Heart left ventricle (tissue), 16 donors: ENCODE measurements around the gene ADGRB3. TPM values are rescaled to one million over a fixed set of nuclear protein-coding genes. Genes with fewer than 3 reads are reported as not detected.

Experiments
- ATAC-seq, 4 donors: fragments of 200-7000 bp; cut with Tn5 transposase; one replicate each; pipeline ENCODE4 v1.9.1; 2020 to 2022; ENCODE audit warnings: moderate library complexity in 4 of 4, mild to moderate bottlenecking in 3 of 4, moderate number of reproducible peaks in 1 of 4
- DNase-seq, 5 donors: peaks; one replicate each; pipeline ENCODE4 v3.0.0-alpha.2; 2020
- H3K27ac ChIP-seq, 12 donors: fragments of 200-600 bp; sonication (generic) in 4 of 12; one replicate each; pipeline versions ENCODE4 v1.5.0 to v1.8.0; 2016 to 2022; ENCODE audit warnings: mild to moderate bottlenecking in 2 of 12
- H3K27me3 ChIP-seq, 9 donors: fragments of 200-600 bp; sonication (generic) in 2 of 9; one replicate each; pipeline versions ENCODE4 v1.5.1 to v1.8.0; 2016 to 2022; ENCODE audit warnings: mild to moderate bottlenecking in 3 of 9
- H3K36me3 ChIP-seq, 9 donors: fragments of 200-600 bp; sonication (generic) in 2 of 9; one replicate each; pipeline versions ENCODE4 v1.5.0 to v1.8.0; 2018 to 2022; ENCODE audit warnings: mild to moderate bottlenecking in 2 of 9
- H3K4me1 ChIP-seq, 12 donors: fragments of 200-600 bp; sonication (generic) in 4 of 12; one replicate each; pipeline versions ENCODE4 v1.5.0 to v1.8.0; 2016 to 2022; ENCODE audit warnings: mild to moderate bottlenecking in 3 of 12
- H3K4me3 ChIP-seq, 12 donors: fragments of 200-600 bp; sonication (generic) in 4 of 12; one replicate each; pipeline versions ENCODE4 v1.5.0 to v1.8.0; 2017 to 2022; ENCODE audit warnings: mild to moderate bottlenecking in 9 of 12, moderate library complexity in 4 of 12
- H3K9me3 ChIP-seq, 12 donors: fragments of 200-600 bp; sonication (generic) in 4 of 12; one replicate each; pipeline versions ENCODE4 v1.5.0 to v1.8.0; 2016 to 2022; ENCODE audit warnings: mild to moderate bottlenecking in 1 of 12
- POLR2A ChIP-seq, 2 donors: fragments of 450-650 bp; IDR thresholded peaks; one replicate each; pipeline ENCODE4 v1.6.1; 2017; ENCODE audit warnings: antibody characterized with exemption in 2 of 2, mild to moderate bottlenecking in 2 of 2, moderate library complexity in 2 of 2
- WGBS, 4 donors: extraction: QIAGEN DNeasy Blood & Tissue Kit in 2 of 4; methylation state at CpG; one replicate each; pipeline versions ENCODE4 v1.1.5 to v1.1.7; 2013 to 2018; 5-methylcytosine and 5-hydroxymethylcytosine counted together
- intact Hi-C, 10 donors: fragments of 100-400 bp; cut with DNase I; formaldehyde crosslinking; loops; one replicate each; pipeline versions ENCODE4 v1.11.1 to v1.14.2; 2022
- polyA plus RNA-seq, 2 donors: library from polyadenylated mRNA; stranded (reverse); fragments of 200-250 nt; gene quantifications; one replicate each; pipeline ENCODE4 v1.2.3, GENCODE V29; 2013
- total RNA-seq, 9 donors: library from RNA; depleted of rRNA in 2 of 9; stranded (reverse); fragments of >200 nt in 2 of 9; fragmentation: NEBNext Ultra II Directional in 3 of 9; extraction: Animal tissue kit (Norgen Biotek cat#: 25700) in 3 of 9; gene quantifications; one replicate each; pipeline versions ENCODE4 v1.1.0 to v1.2.4, GENCODE V29; 2016 to 2023
- TF ChIP-seq, protein P1 (sequence below), 12 donors: fragments of 200-600 bp; sonication (generic) in 4 of 12; IDR thresholded peaks; one replicate each; pipeline versions ENCODE4 v1.5.0 to v1.8.0; 2018 to 2022; ENCODE audit warnings: antibody characterized with exemption in 12 of 12, mild to moderate bottlenecking in 5 of 12
- donor health status: ischemic (EF 13 %, LVEDD 7.1; RV severe dilation, severe dysfunction).
- donor health status: healthy with polysubstance abuse.
- donor health status: DM: no; HTN: yes; CAD: no.
- donor health status: DM: no; HTN: no; CAD: no.
- donor health status: ischemic (EF 25% LVEDD 6.9; RV normal size, moderate dysfunction).
- donor health status: ischemic (EF 25% LVEDD 5.7; RV mildly dilated, moderate dysfunction).
- donor health status: healthy.
- donor health status: DM: yes; HTN: yes; CAD: no.
- donor health status: ischemic (EF 35%, LVEDD 5.7; RV mildly dilated, moderate dysfunction).
- donor health status: nonischemic (EF 11% LVEDD 7.7; RV severe dilation, severe dysfunction).
- donor health status: DM: yes; HTN: yes; CAD: no.
- donor health status: PGD.
- donor health status: ischemic (EF 29% LVEDD 5.4; RV normal size, mild dysfunction).
- donor health status: nonischemic (EF 23%, LVEDD 6.1; RV moderate dilation, normal function).

The ADGRB3 gene
- total and polyA plus RNA-seq, 11 donors: 0.51 to 2.5 (median 1.1) TPM

DNA sequence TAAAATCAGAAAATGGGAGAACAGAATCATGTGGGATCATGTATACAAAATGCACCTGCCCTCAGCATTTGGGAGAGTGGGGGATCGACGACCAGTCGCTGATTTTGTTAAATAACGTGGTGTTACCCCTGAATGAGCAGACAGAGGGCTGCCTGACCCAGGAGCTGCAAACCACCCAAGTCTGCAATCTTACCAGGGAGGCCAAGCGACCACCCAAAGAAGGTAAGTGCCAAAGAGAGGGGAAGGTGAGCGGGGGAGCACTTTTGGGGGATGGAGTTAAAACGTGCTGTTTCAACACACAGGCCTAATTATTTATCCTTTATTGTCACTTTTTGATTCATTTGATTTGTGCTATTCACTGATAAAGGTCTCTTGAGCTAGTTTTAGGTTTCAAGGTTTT, 4.1 kb downstream of the ADGRB3 start:
- intact Hi-C loops: loop anchor here in 9 of 10 donors (2.0 to 10.0 kb wide), 7 partner anchors 123 to 1476 kb away; no protein-coding TSS in a partner anchor
- Histone ChIP-seq H3K9me3 (no peaks in the 10 kb centered on the region), H3K4me1 (peaks cover 0 to 15% (median 4%) of the 10 kb centered on the region in 12 donors), H3K36me3 (no peaks in the 10 kb centered on the region), H3K4me3 (peak overlapping the region in 1 of 12 donors; percentile 35), H3K27ac (peak overlapping the region in 5 of 12 donors; percentile 42 to 66 (median 60)), H3K27me3 (peaks cover 0 to 20% (median 12%) of the 10 kb centered on the region in 9 donors)
- 57 to 70% (median 64%) methylated on average over 7 of the region's 7 CpGs for WGBS, 4 donors
- DNase-seq (no peak), ATAC-seq (no peak)
- TF ChIP-seq, protein P1, sequence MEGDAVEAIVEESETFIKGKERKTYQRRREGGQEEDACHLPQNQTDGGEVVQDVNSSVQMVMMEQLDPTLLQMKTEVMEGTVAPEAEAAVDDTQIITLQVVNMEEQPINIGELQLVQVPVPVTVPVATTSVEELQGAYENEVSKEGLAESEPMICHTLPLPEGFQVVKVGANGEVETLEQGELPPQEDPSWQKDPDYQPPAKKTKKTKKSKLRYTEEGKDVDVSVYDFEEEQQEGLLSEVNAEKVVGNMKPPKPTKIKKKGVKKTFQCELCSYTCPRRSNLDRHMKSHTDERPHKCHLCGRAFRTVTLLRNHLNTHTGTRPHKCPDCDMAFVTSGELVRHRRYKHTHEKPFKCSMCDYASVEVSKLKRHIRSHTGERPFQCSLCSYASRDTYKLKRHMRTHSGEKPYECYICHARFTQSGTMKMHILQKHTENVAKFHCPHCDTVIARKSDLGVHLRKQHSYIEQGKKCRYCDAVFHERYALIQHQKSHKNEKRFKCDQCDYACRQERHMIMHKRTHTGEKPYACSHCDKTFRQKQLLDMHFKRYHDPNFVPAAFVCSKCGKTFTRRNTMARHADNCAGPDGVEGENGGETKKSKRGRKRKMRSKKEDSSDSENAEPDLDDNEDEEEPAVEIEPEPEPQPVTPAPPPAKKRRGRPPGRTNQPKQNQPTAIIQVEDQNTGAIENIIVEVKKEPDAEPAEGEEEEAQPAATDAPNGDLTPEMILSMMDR (IDR thresholded peaks at IDR 0.05): no peak
- no peak for TF ChIP-seq POLR2A (IDR thresholded peaks at IDR 0.05)

DNA sequence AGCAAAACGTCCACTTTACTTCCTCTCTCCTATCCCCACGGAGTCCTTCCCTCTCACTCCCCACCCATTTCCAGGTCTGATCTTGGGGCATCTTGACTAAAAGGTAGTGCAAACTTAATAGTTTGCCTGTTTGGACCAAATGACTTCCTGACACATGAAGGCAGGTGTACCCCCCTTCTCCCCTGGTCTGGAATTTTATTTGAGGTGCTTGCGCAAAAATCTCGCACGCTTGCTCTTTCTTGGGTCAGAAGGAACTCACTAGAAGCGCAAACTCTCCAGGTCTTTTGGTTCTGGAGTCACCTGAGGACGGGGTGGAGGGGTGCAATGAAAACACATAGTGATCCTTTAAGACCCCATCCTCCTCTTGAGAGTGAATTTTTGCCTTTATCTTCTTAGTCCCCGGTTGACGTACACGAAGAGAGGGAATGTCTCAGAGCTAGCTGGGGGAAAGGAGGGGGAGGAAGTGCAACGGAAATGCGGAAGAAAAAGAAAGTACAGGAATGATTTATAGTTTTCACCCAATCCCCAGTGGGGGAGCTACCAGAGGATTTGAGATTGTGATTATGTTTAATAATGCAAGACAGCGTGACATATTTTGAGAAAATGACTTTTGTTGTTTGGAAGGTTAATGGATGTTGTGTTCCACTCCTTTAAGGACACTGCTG, 4.9 kb downstream of the ADGRB3 start:
- peak overlapping the region in 10 of 12 donors; percentile 26 to 52 (median 42) for H3K4me3 ChIP-seq
- ATAC-seq: peak in 2 of 4 donors; percentile 24 to 44
- no peaks in the 10 kb centered on the region for H3K36me3 ChIP-seq
- H3K9me3 ChIP-seq: no peaks in the 10 kb centered on the region
- 19 to 31% (median 26%) methylated on average over 13 of the region's 13 CpGs for WGBS, 4 donors
- TF ChIP-seq, protein P1 (IDR thresholded peaks at IDR 0.05): no peak
- TF ChIP-seq POLR2A (IDR thresholded peaks at IDR 0.05): no peak
- intact Hi-C loops: loop anchor here in 9 of 10 donors (2.0 to 10.0 kb wide), 7 partner anchors 122 to 1475 kb away; no protein-coding TSS in a partner anchor
- H3K27ac ChIP-seq: peak overlapping the region in 11 of 12 donors; percentile 27 to 66 (median 51)
- peaks cover 0 to 10% (median 4%) of the 10 kb centered on the region in 12 donors for H3K4me1 ChIP-seq
- peak in 1 of 5 donors; percentile 11 for DNase-seq
- peaks cover 0 to 20% (median 12%) of the 10 kb centered on the region in 9 donors for H3K27me3 ChIP-seq

- H3K9me3 ChIP-seq: no peaks in the 10 kb centered on the region
- peaks cover 0 to 20% (median 12%) of the 10 kb centered on the region in 9 donors for H3K27me3 ChIP-seq
- H3K4me3 ChIP-seq: peak overlapping the region in 9 of 12 donors; percentile 28 to 52 (median 44)
- WGBS, 4 donors: 7 to 15% (median 11%) methylated on average over 3 of the region's 3 CpGs
- H3K36me3 ChIP-seq: no peaks in the 10 kb centered on the region
- DNase-seq (no peak), ATAC-seq (peak in 1 of 4 donors; percentile 24)
- peak overlapping the region in 11 of 12 donors; percentile 27 to 66 (median 51) for H3K27ac ChIP-seq
- TF ChIP-seq, protein P1 (IDR thresholded peaks at IDR 0.05): no peak
- TF ChIP-seq POLR2A (IDR thresholded peaks at IDR 0.05): no peak
- peaks cover 0 to 8% (median 4%) of the 10 kb centered on the region in 12 donors for H3K4me1 ChIP-seq
- intact Hi-C loops: loop anchor here in 2 of 10 donors (2.0 kb wide), 1 partner anchor 138 kb away; no protein-coding TSS in a partner anchor
These were observed 5.4 kb downstream of the ADGRB3 start for GRCh38 chr6:68640491-68640835.

DNA sequence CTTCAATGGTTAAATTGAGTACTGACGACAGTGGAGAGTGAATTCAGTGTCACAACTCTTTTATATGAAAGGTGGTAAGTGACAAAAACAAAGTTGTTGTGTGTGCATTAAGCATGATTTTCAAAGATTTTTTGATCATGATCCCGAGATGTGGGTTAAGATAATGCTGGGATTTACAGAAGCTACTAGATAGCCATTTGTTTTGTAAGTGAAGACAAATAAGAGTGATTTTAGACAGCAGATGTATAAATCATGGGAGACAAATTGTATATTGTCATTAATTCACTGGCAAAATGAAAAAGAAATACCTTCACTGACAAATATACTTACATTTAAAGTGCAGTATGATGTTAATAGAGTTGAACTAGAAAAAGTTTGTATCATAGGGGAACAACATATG, 6.1 kb downstream of the ADGRB3 start:
- Histone ChIP-seq H3K27ac (peak overlapping the region in 8 of 12 donors; percentile 42 to 66 (median 52)), H3K27me3 (peaks cover 0 to 20% (median 12%) of the 10 kb centered on the region in 9 donors), H3K36me3 (no peaks in the 10 kb centered on the region), H3K4me1 (peaks cover 0 to 6% (median 1%) of the 10 kb centered on the region in 12 donors), H3K4me3 (peak overlapping the region in 2 of 12 donors; percentile 50 to 52), H3K9me3 (no peaks in the 10 kb centered on the region)
- DNase-seq: no peak
- no peak for TF ChIP-seq POLR2A (IDR thresholded peaks at IDR 0.05)
- TF ChIP-seq, protein P1 (IDR thresholded peaks at IDR 0.05): no peak
- intact Hi-C loops: loop anchor here in 2 of 10 donors (2.0 kb wide), 1 partner anchor 138 kb away; no protein-coding TSS in a partner anchor
- WGBS, 4 donors: 67 to 77% (median 72%) methylated on average over 2 of the region's 2 CpGs
- no peak for ATAC-seq
